ENCODE results near the gene CHRD. TPM values are rescaled to one million over a fixed set of nuclear protein-coding genes. Genes with fewer than 3 reads are reported as not detected.

Gene CHRD
- total RNA-seq, 2 experiments from 2014 or later = 0.22 TPM; not detected in 1

DNA sequence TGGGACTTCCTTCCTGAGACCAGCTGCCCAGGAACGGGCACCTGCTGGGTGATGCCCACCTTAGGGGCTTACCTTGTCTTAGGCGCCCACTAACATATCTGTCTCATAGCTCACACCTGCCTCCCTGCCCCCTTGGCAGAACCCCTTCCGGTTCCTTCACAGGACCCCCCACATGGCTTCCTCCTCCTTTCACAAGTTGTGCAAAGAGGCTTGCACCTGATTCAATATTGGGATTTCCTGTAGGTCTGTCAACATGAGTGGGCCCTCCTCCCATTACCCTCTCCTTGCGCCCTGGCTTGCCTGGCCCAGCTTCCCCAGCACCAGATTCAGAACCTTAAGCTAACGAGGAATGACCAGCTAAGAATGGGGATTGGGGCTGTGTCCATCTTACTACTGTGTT lies 2.5 kb upstream of the CHRD start:
- Mint-ChIP-seq H3K27me3 (peaks cover 53% of the 10 kb centered on the region), H3K4me1 (ENCODE audit: low read depth) (peaks cover 5% of the 10 kb centered on the region), H3K36me3 (ENCODE audit: low read depth) (no peaks in the 10 kb centered on the region), H3K9me3 (no peaks in the 10 kb centered on the region), H3K27ac (no peak overlapping the region), H3K4me3 (no peak overlapping the region)
- Histone ChIP-seq H3K9me3 (ENCODE audit: control insufficient read depth in 1 of 2, insufficient read depth in 1 of 2, low read length in 2 of 2) (peaks cover 0 to 8% of the 10 kb centered on the region in 2 experiments), H3K27ac (ENCODE audit: low read depth in 1 of 2, low read length in 2 of 2) (no peak overlapping the region), H3K4me1 (ENCODE audit: insufficient read depth, low read length) (peaks cover 14% of the 10 kb centered on the region), H3K27me3 (ENCODE audit: control insufficient read depth in 1 of 2, insufficient read depth in 2 of 2, low read length in 2 of 2) (peaks cover 30 to 55% of the 10 kb centered on the region in 2 experiments), H3K36me3 (ENCODE audit: insufficient read depth, low read length) (no peaks in the 10 kb centered on the region), H3K4me3 (ENCODE audit: low read length) (no peak overlapping the region)
- no peak for ATAC-seq (ENCODE audit: poor library complexity)
- TF ChIP-seq, protein P1, sequence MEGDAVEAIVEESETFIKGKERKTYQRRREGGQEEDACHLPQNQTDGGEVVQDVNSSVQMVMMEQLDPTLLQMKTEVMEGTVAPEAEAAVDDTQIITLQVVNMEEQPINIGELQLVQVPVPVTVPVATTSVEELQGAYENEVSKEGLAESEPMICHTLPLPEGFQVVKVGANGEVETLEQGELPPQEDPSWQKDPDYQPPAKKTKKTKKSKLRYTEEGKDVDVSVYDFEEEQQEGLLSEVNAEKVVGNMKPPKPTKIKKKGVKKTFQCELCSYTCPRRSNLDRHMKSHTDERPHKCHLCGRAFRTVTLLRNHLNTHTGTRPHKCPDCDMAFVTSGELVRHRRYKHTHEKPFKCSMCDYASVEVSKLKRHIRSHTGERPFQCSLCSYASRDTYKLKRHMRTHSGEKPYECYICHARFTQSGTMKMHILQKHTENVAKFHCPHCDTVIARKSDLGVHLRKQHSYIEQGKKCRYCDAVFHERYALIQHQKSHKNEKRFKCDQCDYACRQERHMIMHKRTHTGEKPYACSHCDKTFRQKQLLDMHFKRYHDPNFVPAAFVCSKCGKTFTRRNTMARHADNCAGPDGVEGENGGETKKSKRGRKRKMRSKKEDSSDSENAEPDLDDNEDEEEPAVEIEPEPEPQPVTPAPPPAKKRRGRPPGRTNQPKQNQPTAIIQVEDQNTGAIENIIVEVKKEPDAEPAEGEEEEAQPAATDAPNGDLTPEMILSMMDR (IDR thresholded peaks at IDR 0.05) = no peak
- CTCF ChIA-PET = no interaction called here
- DNase-seq = no peak
- intact Hi-C loops (cut with DNase I, micrococcal nuclease) = no loop called here
- POLR2A ChIA-PET = interaction anchor here (0.7 kb wide), 1 partner anchor 14 kb away, joined by 3 read pairs; no protein-coding TSS in a partner anchor

DNA sequence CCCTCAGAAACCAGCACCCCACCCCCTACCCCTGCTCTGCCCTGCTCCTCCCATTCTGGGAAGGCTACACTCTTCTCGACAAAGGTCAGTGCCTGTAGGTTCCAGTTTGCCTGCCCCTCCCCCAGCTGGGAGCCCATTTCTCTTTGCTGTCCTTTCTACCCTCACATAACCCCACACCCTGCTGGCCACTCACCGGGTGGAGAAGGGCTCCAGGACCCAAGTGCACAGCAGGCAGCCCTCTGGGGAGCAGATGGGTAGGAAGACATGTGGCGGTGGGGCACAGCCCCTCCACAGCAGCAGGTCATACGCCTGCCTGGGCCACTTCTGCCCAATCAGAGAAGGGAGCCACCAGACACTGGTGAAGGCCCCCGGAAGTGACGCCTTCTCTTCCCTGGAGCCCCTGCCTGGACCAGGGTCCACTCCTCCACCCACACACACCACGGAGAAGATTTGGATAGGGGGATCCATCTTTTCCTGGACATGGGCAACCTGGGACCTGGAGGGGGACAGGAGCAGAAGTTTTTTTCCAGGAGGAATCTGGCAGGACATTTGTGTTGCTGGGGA lies 1.9 kb upstream of the CHRD start, which contains the start of gene THPO:
TSS of gene THPO (minus strand) at position 326 of the 564 bp plus-strand sequence. CDS start 1,948 bp downstream, outside the sequence.
- CTCF ChIA-PET = no interaction called here
- Mint-ChIP-seq H3K27ac (no peak within 1 kb of the TSS), H3K27me3 (peaks cover 59% of the 10 kb centered on the region)

DNA sequence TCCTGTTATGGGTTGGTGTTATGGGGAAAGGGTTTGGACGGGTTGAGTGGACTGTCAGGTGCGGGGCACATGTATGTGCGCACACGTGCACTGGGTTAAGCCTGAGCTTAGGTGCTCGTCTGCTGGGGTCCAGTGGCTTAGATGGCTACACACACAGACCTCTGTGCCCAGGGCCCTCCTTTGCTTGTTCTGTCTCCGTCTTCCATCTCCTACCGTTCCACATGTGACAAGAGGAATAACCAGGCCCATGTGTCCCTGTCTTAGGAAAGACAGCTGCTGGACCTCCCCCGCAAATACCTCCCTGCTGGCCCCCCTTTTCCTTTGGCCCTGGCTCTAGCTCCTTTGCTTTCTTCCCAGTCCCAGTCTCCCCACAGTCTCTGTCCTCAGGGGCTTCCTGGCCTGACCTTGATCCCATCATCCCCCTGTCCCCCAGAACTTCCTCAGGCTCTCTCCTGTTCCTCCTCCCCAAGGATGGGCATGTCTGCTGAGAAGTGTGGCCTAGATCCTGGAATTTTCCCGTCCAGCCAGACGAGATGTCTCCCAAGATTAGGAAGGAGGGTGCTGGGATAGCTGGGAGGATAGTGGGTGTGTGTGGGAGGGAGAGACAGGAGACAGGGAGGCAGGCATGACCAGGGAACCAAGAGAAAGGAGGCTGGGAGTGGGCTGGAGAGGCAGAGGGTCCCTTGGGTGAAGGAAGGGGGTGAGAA lies 1.1 kb upstream of the CHRD start:
- Histone ChIP-seq H3K4me3 (ENCODE audit: low read length) (no peak overlapping the region), H3K27me3 (ENCODE audit: control insufficient read depth in 1 of 2, insufficient read depth in 2 of 2, low read length in 2 of 2) (peaks cover 40 to 67% of the 10 kb centered on the region in 2 experiments), H3K9me3 (ENCODE audit: control insufficient read depth in 1 of 2, insufficient read depth in 1 of 2, low read length in 2 of 2) (peaks cover 0 to 8% of the 10 kb centered on the region in 2 experiments), H3K27ac (ENCODE audit: low read depth in 1 of 2, low read length in 2 of 2) (no peak overlapping the region), H3K36me3 (ENCODE audit: insufficient read depth, low read length) (no peaks in the 10 kb centered on the region), H3K4me1 (ENCODE audit: insufficient read depth, low read length) (peaks cover 14% of the 10 kb centered on the region)
- H3K9me3 Mint-ChIP-seq = no peaks in the 10 kb centered on the region
- DNase-seq (no peak), ATAC-seq (ENCODE audit: poor library complexity) (no peak)
- H3K36me3 Mint-ChIP-seq (ENCODE audit: low read depth) = no peaks in the 10 kb centered on the region
- H3K27ac Mint-ChIP-seq = no peak overlapping the region
- CTCF ChIA-PET = no interaction called here
- TF ChIP-seq, protein P1 (IDR thresholded peaks at IDR 0.05) = no peak
- POLR2A ChIA-PET = no interaction called here
- H3K4me3 Mint-ChIP-seq = peak overlapping the region; percentile 87
- peaks cover 5% of the 10 kb centered on the region for H3K4me1 Mint-ChIP-seq (ENCODE audit: low read depth)
- intact Hi-C loops (cut with DNase I, micrococcal nuclease) = no loop called here
- peaks cover 64% of the 10 kb centered on the region for H3K27me3 Mint-ChIP-seq

More for the DNA sequence above, 1.9 kb upstream of the CHRD start, which contains the start of gene THPO:
- intact Hi-C loops (cut with DNase I, micrococcal nuclease) = no loop called here
- no peak within 1 kb of the TSS for H3K27ac ChIP-seq (ENCODE audit: low read depth in 1 of 2, low read length in 2 of 2)
- ATAC-seq (ENCODE audit: poor library complexity) (no peak), DNase-seq (no peak)
- H3K4me1 ChIP-seq (ENCODE audit: insufficient read depth, low read length) = peaks cover 14% of the 10 kb centered on the region
- no peaks in the 10 kb centered on the region for H3K36me3 ChIP-seq (ENCODE audit: insufficient read depth, low read length)
- H3K4me1 Mint-ChIP-seq (ENCODE audit: low read depth) = peaks cover 5% of the 10 kb centered on the region
- POLR2A ChIA-PET = no interaction called here
- H3K4me3 Mint-ChIP-seq = peak within 1 kb of the TSS; percentile 87
- no peaks in the 10 kb centered on the region for H3K9me3 Mint-ChIP-seq
- no peak within 1 kb of the TSS for H3K4me3 ChIP-seq (ENCODE audit: low read length)
- peaks cover 0 to 8% of the 10 kb centered on the region in 2 experiments for H3K9me3 ChIP-seq (ENCODE audit: control insufficient read depth in 1 of 2, insufficient read depth in 1 of 2, low read length in 2 of 2)
- H3K27me3 ChIP-seq (ENCODE audit: control insufficient read depth in 1 of 2, insufficient read depth in 2 of 2, low read length in 2 of 2) = peaks cover 36 to 61% of the 10 kb centered on the region in 2 experiments
- TF ChIP-seq, protein P1 (IDR thresholded peaks at IDR 0.05) = no peak
- H3K36me3 Mint-ChIP-seq (ENCODE audit: low read depth) = no peaks in the 10 kb centered on the region
